NCI-H2227 (cell line): ENCODE measurements around the gene POPDC2.
"Not testable (repeated sequence)": the region's sequence is repeated elsewhere in the genome, so short reads cannot be mapped to it uniquely, and the experiment has no call there.

Experiments used
- DNase-seq: peaks from one replicate; lab custom pipeline; 2025; ENCODE audit not compliant: unreplicated experiment; lab: John Stamatoyannopoulos, UW

POPDC2 gene

GRCh38 chr3:119616056-119616455, 44.3 kb downstream of the POPDC2 start:
- DNase-seq: no peak

- DNase-seq: no peak
These were observed 46.5 kb downstream of the POPDC2 start for GRCh38 chr3:119613872-119614271.

- no peak for DNase-seq
These were observed 47.2 kb downstream of the POPDC2 start for GRCh38 chr3:119613201-119613600.

- no peak for DNase-seq
These were observed 48.7 kb downstream of the POPDC2 start for GRCh38 chr3:119611664-119612063.

- no peak for DNase-seq
These were observed 51.1 kb downstream of the POPDC2 start for GRCh38 chr3:119609301-119609700.

GRCh38 chr3:119608405-119609000, 51.9 kb downstream of the POPDC2 start:
- no peak for DNase-seq

- DNase-seq: no peak
These were observed 55.5 kb downstream of the POPDC2 start for GRCh38 chr3:119604878-119605277.

GRCh38 chr3:119602676-119603075, 57.7 kb downstream of the POPDC2 start:
- DNase-seq: no peak

GRCh38 chr3:119601154-119601553, 59.2 kb downstream of the POPDC2 start:
- DNase-seq: no peak

GRCh38 chr3:119600732-119601131, 59.7 kb downstream of the POPDC2 start:
- no peak for DNase-seq

- DNase-seq: no peak
These were observed 60.7 kb downstream of the POPDC2 start for GRCh38 chr3:119599558-119600174.

- DNase-seq: no peak
These were observed 61.8 kb downstream of the POPDC2 start for GRCh38 chr3:119598410-119599098.

- DNase-seq: no peak
These were observed 62.7 kb downstream of the POPDC2 start, which contains the start of gene PLA1A for GRCh38 chr3:119597548-119598288. PLA1A (plus strand) TSS chr3:119597885; CDS start chr3:119597914, 29 bp downstream.

- no peak for DNase-seq
These were observed 64.0 kb downstream of the POPDC2 start for GRCh38 chr3:119596398-119596797.

- DNase-seq: peak; percentile 2
These were observed 64.6 kb downstream of the POPDC2 start for GRCh38 chr3:119595639-119596334.

GRCh38 chr3:119594929-119595328, 65.5 kb downstream of the POPDC2 start:
- DNase-seq: not testable (repeated sequence)

GRCh38 chr3:119594066-119594465, 66.3 kb downstream of the POPDC2 start:
- no peak for DNase-seq

- no peak for DNase-seq
These were observed 67.5 kb downstream of the POPDC2 start for GRCh38 chr3:119592861-119593260.
